Lower leg skin (tissue), 3 donors: Measurements from ENCODE around the gene AUH.

Experiments
- CTCF ChIP-seq, 3 donors: fragments of 450-650 bp; IDR thresholded peaks; one replicate each; pipeline ENCODE4 v1.5.1; 2016; ENCODE audit warnings: antibody characterized with exemption in 3 of 3, mild to moderate bottlenecking in 3 of 3, moderate library complexity in 2 of 3
- POLR2A ChIP-seq, 2 donors: fragments of 450-650 bp; IDR thresholded peaks; one replicate each; pipeline ENCODE4 v1.6.1; 2016 to 2017; ENCODE audit warnings: antibody characterized with exemption in 2 of 2, mild to moderate bottlenecking in 1 of 2, moderate library complexity in 1 of 2

- no peak for TF ChIP-seq CTCF (IDR thresholded peaks at IDR 0.05)
- TF ChIP-seq POLR2A (IDR thresholded peaks at IDR 0.05): no peak
Measured at GRCh38 chr9:91241909-91242308, 119.8 kb downstream of the AUH start.
